HCT116 (cell line): ENCODE data around the gene MAN2B2. TPM values are rescaled to one million over a fixed set of nuclear protein-coding genes. Genes with fewer than 3 reads are reported as not detected.

Source experiments
- ATAC-seq: fragments of 200-7000 bp; cut with Tn5 transposase; 2 replicates; pipeline ENCODE4 v1.9.1; 2020; ENCODE audit warnings: mild to moderate bottlenecking, moderate library complexity
- BruUV-seq: library from RNA; stranded (reverse); fragments of 400-500 nt; replicated peaks from 2 replicates; lab custom pipeline; 2021; lab: Mats Ljungman, UMichigan
- CTCF ChIA-PET: fragments of 300-600 bp; sonication (Branson Sonifier 250); formaldehyde crosslinking; loops from one replicate; lab custom pipeline; 2021; ENCODE audit warnings: antibody characterized with exemption; lab: Charles Lee
- POLR2A ChIA-PET: fragments of 300-600, 350-600 bp; sonication (Branson Sonifier 250); formaldehyde crosslinking; loops from one replicate; lab custom pipeline; 2021; ENCODE audit warnings: antibody characterized with exemption; lab: Charles Lee
- RAD21 ChIA-PET, 2 experiments: fragments of 300-600 bp; sonication (Branson Sonifier 250); formaldehyde crosslinking; loops; one replicate each; lab custom pipeline; 2023; ENCODE audit warnings: low total read pairs in 2 of 2; ENCODE audit not compliant: uncharacterized antibody in 2 of 2, unreplicated experiment in 2 of 2, low non-redundant PET in 1 of 2; lab: Charles Lee
- DNase-seq: peaks from one replicate; pipeline ENCODE4 v3.0.0-alpha.2; 2010; ENCODE audit warnings: low read depth, low spot score
- H2AFZ ChIP-seq: fragments of 200-600 bp; shearing (Covaris generic), sonication (generic); 2 replicates; pipeline ENCODE4 v1.6.1; 2017; ENCODE audit warnings: low read depth, mixed run types, mixed read lengths, antibody characterized with exemption, low read length; ENCODE audit not compliant: poor library complexity, severe bottlenecking
- H3K27ac ChIP-seq: 2 replicates; pipeline ENCODE4 v1.5.1; 2012; ENCODE audit warnings: low read depth, low read length
- H3K27me3 ChIP-seq: fragments of 200-600 bp; sonication (generic); 2 replicates; pipeline ENCODE4 v1.6.1; 2016; ENCODE audit warnings: mixed run types, low read length, mixed read lengths; ENCODE audit not compliant: insufficient read depth
- H3K36me3 ChIP-seq, 2 experiments: fragments of 200-500 bp in 1 of 2; fragments of 200-600 bp in 1 of 2; sonication (Bioruptor generic) in 1 of 2; sonication (generic) in 1 of 2; 2 replicates each; pipeline versions ENCODE4 v1.5.1 to v1.6.1; 2014 to 2016; ENCODE audit warnings: low read length in 2 of 2, inconsistent platforms in 1 of 2, mixed read lengths in 1 of 2, mixed run types in 1 of 2; ENCODE audit not compliant: insufficient read depth in 2 of 2, control insufficient read depth in 1 of 2
- H3K4me1 ChIP-seq, 2 experiments: fragments of 200-600 bp in 1 of 2; sonication (generic) in 1 of 2; 2 replicates each; pipeline versions ENCODE4 v1.5.1 to v1.6.1; 2012 to 2017; ENCODE audit warnings: low read length in 2 of 2, inconsistent platforms in 1 of 2, mild to moderate bottlenecking in 1 of 2, mixed read lengths in 1 of 2, mixed run types in 1 of 2, moderate library complexity in 1 of 2; ENCODE audit not compliant: insufficient read depth in 2 of 2, control insufficient read depth in 1 of 2
- H3K4me2 ChIP-seq: fragments of 200-600 bp; sonication (generic); 2 replicates; pipeline ENCODE4 v1.6.1; 2017; ENCODE audit warnings: mixed run types, low read length, mixed read lengths
- H3K4me3 ChIP-seq, 2 experiments: fragments of 200-600 bp in 1 of 2; sonication (generic) in 1 of 2; replicated peaks in 1 of 2; 2 replicates each; pipeline ENCODE4 v1.5.1; 2011 to 2016; ENCODE audit warnings: low read length in 2 of 2, control low read depth in 1 of 2, low read depth in 1 of 2, mild to moderate bottlenecking in 1 of 2, mixed read lengths in 1 of 2, mixed run types in 1 of 2
- H3K79me2 ChIP-seq: fragments of 200-600 bp; sonication (generic); 2 replicates; pipeline ENCODE4 v1.6.1; 2017; ENCODE audit warnings: mild to moderate bottlenecking, mixed run types, low read length, moderate library complexity, mixed read lengths; ENCODE audit not compliant: insufficient read depth
- H3K9ac ChIP-seq: fragments of 200-600 bp; sonication (generic); 2 replicates; pipeline ENCODE4 v1.6.1; 2016; ENCODE audit warnings: low read length, mixed read lengths
- H3K9me2 ChIP-seq: fragments of 200-600 bp; sonication (generic), shearing (Covaris generic); 2 replicates; pipeline ENCODE4 v1.6.1; 2017; ENCODE audit warnings: mixed run types, mild to moderate bottlenecking, moderate library complexity; ENCODE audit not compliant: insufficient read depth
- H3K9me3 ChIP-seq, 2 experiments: fragments of 200-500 bp in 1 of 2; fragments of 200-600 bp in 1 of 2; sonication (Bioruptor generic) in 1 of 2; sonication (generic) in 1 of 2; 2 replicates each; pipeline ENCODE4 v1.6.1; 2014 to 2017; ENCODE audit warnings: low read length in 2 of 2, mixed read lengths in 2 of 2, inconsistent platforms in 1 of 2, low read depth in 1 of 2, mild to moderate bottlenecking in 1 of 2, mixed run types in 1 of 2, moderate library complexity in 1 of 2; ENCODE audit not compliant: control insufficient read depth in 1 of 2, insufficient read depth in 1 of 2
- H4K20me1 ChIP-seq: fragments of 200-600 bp; sonication (generic), shearing (Covaris generic); 2 replicates; pipeline ENCODE4 v1.6.1; 2017; ENCODE audit warnings: mixed run types, mild to moderate bottlenecking, moderate library complexity; ENCODE audit not compliant: insufficient read depth
- POLR2AphosphoS5 ChIP-seq: IDR thresholded peaks from 2 replicates; pipeline ENCODE4 v1.6.1; 2011; ENCODE audit warnings: mild to moderate bottlenecking, low read depth, low read length, moderate library complexity
- SP1 ChIP-seq: IDR thresholded peaks from 2 replicates; pipeline ENCODE4 v1.6.1; 2012; ENCODE audit warnings: low read depth
- TCF7L2 ChIP-seq: IDR thresholded peaks from 2 replicates; pipeline ENCODE4 v1.7.0; 2011; ENCODE audit warnings: borderline replicate concordance, inconsistent platforms; ENCODE audit not compliant: insufficient read depth, insufficient read length; ENCODE audit errors: extremely low read depth
- YY1 ChIP-seq: IDR thresholded peaks from 2 replicates; pipeline ENCODE4 v1.6.1; 2011; ENCODE audit warnings: low read length, low read depth, moderate library complexity, mild to moderate bottlenecking; ENCODE audit not compliant: insufficient replicate concordance; ENCODE audit errors: extremely low read depth
- ZFX ChIP-seq: fragments of 450-650 bp; IDR thresholded peaks from 2 replicates; pipeline ENCODE4 v1.6.1; 2017
- intact Hi-C: fragments of 100-400 bp; cut with micrococcal nuclease; formaldehyde crosslinking; loops from 2 replicates; pipeline ENCODE4 v1.10.0; 2022
- total RNA-seq: library from RNA; stranded (reverse); gene quantifications from one replicate; pipeline ENCODE4 v1.2.1, GENCODE V29; 2021; ENCODE audit not compliant: unreplicated experiment
- TF ChIP-seq, protein P1 (sequence below), 3 experiments: fragments of 200-600 bp in 1 of 3; sonication (generic) in 1 of 3; IDR thresholded peaks in 2 of 3; conservative IDR thresholded peaks in 1 of 3; 2 replicates each; pipeline ENCODE4 v1.5.1; 2012 to 2017; ENCODE audit warnings: low read depth in 2 of 3, low read length in 2 of 3, antibody characterized with exemption in 1 of 3, borderline replicate concordance in 1 of 3, control low read depth in 1 of 3, mild to moderate bottlenecking in 1 of 3, mixed read lengths in 1 of 3, mixed run types in 1 of 3, moderate library complexity in 1 of 3; ENCODE audit not compliant: insufficient read depth in 1 of 3
- TF ChIP-seq, protein P2 (sequence below): IDR thresholded peaks from 2 replicates; pipeline ENCODE4 v1.6.1; 2012

Gene MAN2B2
- total RNA-seq, 1 experiment from 2014 or later, result 18.0 TPM

DNA sequence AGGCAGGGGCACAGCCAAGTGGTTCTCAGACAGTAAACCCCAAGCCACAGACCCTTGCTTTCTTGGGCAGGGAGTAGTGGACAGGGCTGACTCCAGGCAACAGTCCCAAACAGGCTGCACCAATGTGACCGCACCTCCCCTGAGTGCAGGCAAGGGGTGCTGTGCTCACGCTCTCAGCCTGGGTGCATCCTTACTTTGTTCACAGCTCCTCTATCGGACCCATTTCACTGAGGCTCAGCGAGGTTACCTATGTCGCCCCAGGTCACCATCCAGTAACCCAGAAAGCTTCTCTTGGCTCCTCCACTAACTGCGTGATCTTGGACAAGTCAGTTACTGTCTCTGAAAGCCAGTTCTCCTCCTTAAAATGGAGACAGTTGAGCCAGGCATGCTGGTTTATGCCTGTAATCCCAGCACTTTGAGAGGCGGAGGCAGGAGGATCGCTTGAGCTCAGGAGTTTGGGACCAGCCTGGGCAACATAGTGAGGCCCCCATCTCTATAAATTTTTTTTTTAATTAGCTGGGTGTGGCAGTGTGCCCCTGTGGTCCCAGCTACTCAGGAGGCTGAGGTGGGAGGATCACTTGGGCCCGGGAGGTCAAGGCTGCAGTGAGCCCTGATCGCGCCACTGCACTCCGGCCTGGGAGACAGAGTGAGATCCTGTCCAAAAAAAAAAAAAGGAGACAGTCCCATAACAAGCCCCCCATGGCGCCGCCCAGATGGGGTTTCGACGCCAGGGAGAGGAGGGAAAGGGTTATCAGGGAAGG lies 823 bp upstream of the MAN2B2 start:
- H3K4me2 ChIP-seq, result peak overlapping the region; percentile 99
- peaks cover 0 to 7% of the 10 kb centered on the region in 2 experiments; a peak in 1 of 4 replicates for H3K36me3 ChIP-seq
- no peak overlapping the region for H2AFZ ChIP-seq
- ChIA-PET RAD21 (interaction anchor here in 1 of 2 experiments (2.0 kb wide), 1 partner anchor 25 kb away, joined by 4 read pairs; no protein-coding TSS in a partner anchor), POLR2A (no interaction called here), CTCF (interaction anchor here (1.1 to 1.2 kb wide), 2 partner anchors 28 to 324 kb away, joined by 4 to 6 read pairs; no protein-coding TSS in a partner anchor)
- no peaks in the 10 kb centered on the region for H3K27me3 ChIP-seq
- peak overlapping the region; percentile 83; the same call in 1 of the 2 replicates for H3K9ac ChIP-seq
- H3K27ac ChIP-seq, result no peak overlapping the region; the same call in 1 of the 2 replicates
- no peak for TF ChIP-seq YY1
- TF ChIP-seq SP1, result no peak
- no peak for TF ChIP-seq ZFX
- no TSS peak for BruUV-seq
- no peak for DNase-seq
- no peak for ATAC-seq
- H3K79me2 ChIP-seq, result peaks cover 7% of the 10 kb centered on the region; the same call in 1 of the 2 replicates
- peaks cover 0 to 8% of the 10 kb centered on the region in 2 experiments; a peak in 1 of 4 replicates for H3K9me3 ChIP-seq
- peak overlapping the region; percentile 34 to 97 for H3K4me3 ChIP-seq
- intact Hi-C loops, result no loop called here
- peaks cover 6 to 25% of the 10 kb centered on the region in 2 experiments; a peak in 3 of 4 replicates for H3K4me1 ChIP-seq
- H4K20me1 ChIP-seq, result no peaks in the 10 kb centered on the region
- H3K9me2 ChIP-seq, result no peaks in the 10 kb centered on the region

DNA sequence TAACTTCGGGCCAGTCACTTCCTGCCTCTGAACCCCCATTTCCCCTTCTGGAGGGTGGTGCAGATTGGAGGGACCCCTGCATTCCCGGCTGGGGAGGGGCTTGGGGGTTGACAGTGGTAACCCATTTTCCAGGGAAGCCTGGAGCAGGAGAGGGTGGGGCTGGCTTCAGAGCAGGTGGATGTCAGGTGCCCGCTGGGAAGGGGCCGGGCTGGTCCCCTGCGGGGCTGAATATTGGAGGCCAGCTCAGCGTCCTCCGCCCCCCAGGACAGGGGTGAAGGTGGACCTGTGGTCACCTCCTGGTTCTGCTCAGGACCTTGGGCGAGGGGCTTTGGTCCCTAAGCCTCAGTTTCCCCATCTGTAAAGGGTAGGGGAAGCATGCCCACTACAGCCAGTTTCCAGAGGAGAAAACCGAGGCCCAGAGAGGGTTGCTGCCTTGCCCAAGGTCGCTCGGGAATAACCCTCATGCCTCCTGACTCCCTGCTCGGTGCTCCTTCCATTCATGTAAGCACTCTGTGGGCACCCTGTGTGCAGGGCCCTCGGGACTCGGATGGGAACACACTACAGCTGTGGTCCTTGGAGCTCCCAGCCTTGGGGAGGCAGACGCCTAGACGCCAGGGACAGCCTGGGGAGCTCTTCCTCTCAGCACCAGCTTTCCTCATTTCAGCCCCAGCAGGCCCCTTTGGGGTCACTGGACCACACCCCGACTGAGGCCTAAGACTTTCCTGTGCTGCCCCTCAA lies 683 bp downstream of the MAN2B2 start:
- H3K9ac ChIP-seq, result peak overlapping the region; percentile 83
- H3K9me3 ChIP-seq, result peaks cover 0 to 8% of the 10 kb centered on the region in 2 experiments; a peak in 1 of 4 replicates
- H2AFZ ChIP-seq, result no peak overlapping the region
- H3K36me3 ChIP-seq, result peaks cover 0 to 7% of the 10 kb centered on the region in 2 experiments; a peak in 1 of 4 replicates
- H3K4me3 ChIP-seq, result peak overlapping the region; percentile 88 to 97
- H3K9me2 ChIP-seq, result no peaks in the 10 kb centered on the region
- ChIA-PET POLR2A (interaction anchor here (1.2 kb wide), 1 partner anchor 98 kb away, joined by 3 read pairs; a partner anchor contains a TSS), RAD21 (no interaction called here), CTCF (interaction anchor here (1.1 to 1.2 kb wide), 2 partner anchors 29 to 325 kb away, joined by 4 to 6 read pairs; no protein-coding TSS in a partner anchor)
- TF ChIP-seq, protein P1, sequence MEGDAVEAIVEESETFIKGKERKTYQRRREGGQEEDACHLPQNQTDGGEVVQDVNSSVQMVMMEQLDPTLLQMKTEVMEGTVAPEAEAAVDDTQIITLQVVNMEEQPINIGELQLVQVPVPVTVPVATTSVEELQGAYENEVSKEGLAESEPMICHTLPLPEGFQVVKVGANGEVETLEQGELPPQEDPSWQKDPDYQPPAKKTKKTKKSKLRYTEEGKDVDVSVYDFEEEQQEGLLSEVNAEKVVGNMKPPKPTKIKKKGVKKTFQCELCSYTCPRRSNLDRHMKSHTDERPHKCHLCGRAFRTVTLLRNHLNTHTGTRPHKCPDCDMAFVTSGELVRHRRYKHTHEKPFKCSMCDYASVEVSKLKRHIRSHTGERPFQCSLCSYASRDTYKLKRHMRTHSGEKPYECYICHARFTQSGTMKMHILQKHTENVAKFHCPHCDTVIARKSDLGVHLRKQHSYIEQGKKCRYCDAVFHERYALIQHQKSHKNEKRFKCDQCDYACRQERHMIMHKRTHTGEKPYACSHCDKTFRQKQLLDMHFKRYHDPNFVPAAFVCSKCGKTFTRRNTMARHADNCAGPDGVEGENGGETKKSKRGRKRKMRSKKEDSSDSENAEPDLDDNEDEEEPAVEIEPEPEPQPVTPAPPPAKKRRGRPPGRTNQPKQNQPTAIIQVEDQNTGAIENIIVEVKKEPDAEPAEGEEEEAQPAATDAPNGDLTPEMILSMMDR (IDR thresholded peaks at IDR 0.05 in 2 of 3, conservative IDR thresholded peaks at IDR 0.05 in 1 of 3; ENCODE audit: borderline replicate concordance in 1 of 3, insufficient read depth in 1 of 3, low read depth in 2 of 3, low read length in 2 of 3), result no peak
- TF ChIP-seq, protein P2, sequence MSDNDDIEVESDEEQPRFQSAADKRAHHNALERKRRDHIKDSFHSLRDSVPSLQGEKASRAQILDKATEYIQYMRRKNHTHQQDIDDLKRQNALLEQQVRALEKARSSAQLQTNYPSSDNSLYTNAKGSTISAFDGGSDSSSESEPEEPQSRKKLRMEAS, result no peak
- TF ChIP-seq POLR2AphosphoS5 (no peak), TCF7L2 (no peak)
- no peaks in the 10 kb centered on the region for H4K20me1 ChIP-seq
- peaks cover 7% of the 10 kb centered on the region; the same call in 1 of the 2 replicates for H3K79me2 ChIP-seq
- H3K4me2 ChIP-seq, result peak overlapping the region; percentile 99
- peaks cover 6 to 22% of the 10 kb centered on the region in 2 experiments; a peak in 3 of 4 replicates for H3K4me1 ChIP-seq
- H3K27me3 ChIP-seq, result no peaks in the 10 kb centered on the region
- ATAC-seq, result no peak
- peak overlapping the region; percentile 43; the same call in 1 of the 2 replicates for H3K27ac ChIP-seq
- intact Hi-C loops, result no loop called here
- BruUV-seq, result TSS peak; percentile 50
- DNase-seq, result no peak
